H1 (cell line): ENCODE data around the gene DOCK1. TPM values are rescaled to one million over a fixed set of nuclear protein-coding genes. Genes with fewer than 3 reads are reported as not detected.

Experiments used
- CEBPB ChIP-seq: IDR thresholded peaks from 2 replicates; pipeline ENCODE4 v1.6.1; 2012; ENCODE audit warnings: low read depth, low read length
- CHD7 ChIP-seq: fragments of 300-600 bp; sonication (generic); IDR thresholded peaks from 2 replicates; pipeline ENCODE4 v1.7.1; 2012; ENCODE audit warnings: low read length, moderate library complexity, mild to moderate bottlenecking, inconsistent platforms; ENCODE audit not compliant: insufficient replicate concordance
- JUN ChIP-seq: IDR thresholded peaks from 2 replicates; pipeline ENCODE4 v1.6.1; 2011; ENCODE audit warnings: low read depth, mild to moderate bottlenecking, improper control_type of control experiment, low read length
- MAX ChIP-seq: IDR thresholded peaks from 2 replicates; pipeline ENCODE4 v1.6.1; 2012; ENCODE audit warnings: inconsistent platforms
- TEAD4 ChIP-seq: IDR thresholded peaks from 2 replicates; pipeline ENCODE4 v1.6.1; 2012; ENCODE audit warnings: low read depth, low read length, inconsistent platforms, mixed read lengths
- USF2 ChIP-seq: IDR thresholded peaks from 2 replicates; pipeline ENCODE4 v1.6.1; 2011; ENCODE audit warnings: low read length, improper control_type of control experiment
- polyA plus RNA-seq, 7 experiments: library from polyadenylated mRNA; depleted of rRNA in 3 of 7; stranded (reverse) in 5 of 7; unstranded in 2 of 7; fragments of >200 nt in 5 of 7; fragments of 200-250 nt in 2 of 7; gene quantifications; 1 replicate in 5 of 7; 2 replicates in 1 of 7; 4 replicates in 1 of 7; pipeline versions ENCODE4 v1.2.1 to v1.2.3, GENCODE V29; 2011 to 2013; ENCODE audit warnings: missing spikeins in 2 of 7, mixed read lengths in 2 of 7
- total RNA-seq: library from RNA; stranded (reverse); fragmentation: NEBNext Ultra II Directional; extraction: Animal tissue kit (Norgen Biotek cat#: 25700); gene quantifications from 2 replicates; pipeline ENCODE4 v1.2.1, GENCODE V29; 2021

Gene DOCK1
- total and polyA plus RNA-seq, 2 of the 8 experiments (the other 6 are each of a cell fraction or from before 2014, with no cell fraction given), result 11.6 to 53.0 TPM

- TF ChIP-seq CEBPB (no peak), MAX (no peak), TEAD4 (no peak), JUN (no peak), USF2 (no peak), CHD7 (no peak)
- TF ChIP-seq, all 59 proteins: peak for 0
These were observed 184.2 kb downstream of the DOCK1 start (continued) for GRCh38 chr10:127089446-127089845.
